ENCODE measurements around the gene ANKRD40CL. TPM values are rescaled to one million over a fixed set of nuclear protein-coding genes. Genes with fewer than 3 reads are reported as not detected.
"Not testable (repeated sequence)": the region's sequence is repeated elsewhere in the genome, so short reads cannot be mapped to it uniquely, and the experiment has no call there.

ANKRD40CL gene
- 1 to 10 TPM in 2 of 8 experiments, under 1 TPM in 6; 0.20 to 2.6 (median 0.63) TPM for total RNA-seq

- no peak for ATAC-seq (replicated peaks in 6 of 8)
Observed at GRCh38 chr17:50767446-50767845, at the start of gene ANKRD40CL. TSS of gene ANKRD40CL (minus strand) at chr17:50767518. CDS start at chr17:50766913, 605 bp downstream.

DNA sequence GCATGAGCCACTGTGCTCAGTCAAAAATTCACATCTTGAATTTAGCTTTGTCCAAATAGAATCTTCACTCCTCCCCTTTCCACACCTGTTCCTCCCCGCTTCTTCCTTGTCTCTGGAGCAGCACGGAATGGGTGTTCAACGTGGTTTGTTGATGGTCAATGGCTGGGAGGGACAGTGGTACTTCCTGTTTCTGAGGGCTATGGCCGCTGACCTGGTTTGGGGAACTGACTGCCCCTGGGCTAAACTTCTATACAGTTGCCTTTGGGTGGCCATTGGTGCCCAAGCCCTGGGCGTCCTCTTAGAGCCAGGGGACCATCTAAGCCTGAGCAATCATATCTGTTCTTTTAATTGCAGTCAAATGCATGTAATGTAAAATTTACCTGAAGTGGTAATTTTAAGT lies 49.0 kb upstream of the ANKRD40CL start:
- whole genome bisulfite sequencing, 10 experiments, result 0 to 92% (median 60%) methylated on average over 1 to 4 of the region's 5 CpGs; no CpG with 5 or more reads in 5 of the 10 experiments
- Histone ChIP-seq H3K4me1 (replicated peaks in 1 of 2) (no peaks in the 10 kb centered on the region), H3K4me3 (no peak overlapping the region), H3K27ac (no peak overlapping the region)
- no peak for ATAC-seq (replicated peaks in 6 of 8)
- in situ Hi-C loops (cut with MboI; ENCODE audit: low pct_unique_long_range_greater_than_20kb in 2 of 9, low sequenced_read_pairs in 9 of 9, unreplicated experiment in 9 of 9), result no loop called here

More at GRCh38 chr17:50767446-50767845, at the start of gene ANKRD40CL:
- in situ Hi-C loops (cut with MboI; ENCODE audit: low pct_unique_long_range_greater_than_20kb in 2 of 9, low sequenced_read_pairs in 9 of 9, unreplicated experiment in 9 of 9), result no loop called here
- peaks cover 30 to 33% of the 10 kb centered on the region in 2 donors for H3K4me1 ChIP-seq (replicated peaks in 1 of 2)
- H3K27ac ChIP-seq, result no peak within 1 kb of the TSS
- no peak within 1 kb of the TSS for H3K4me3 ChIP-seq
- WGBS, 10 experiments, result 39 to 82% (median 73%) methylated on average over 3 to 5 of the region's 9 CpGs; no CpG with 5 or more reads in 7 of the 10 experiments

DNA sequence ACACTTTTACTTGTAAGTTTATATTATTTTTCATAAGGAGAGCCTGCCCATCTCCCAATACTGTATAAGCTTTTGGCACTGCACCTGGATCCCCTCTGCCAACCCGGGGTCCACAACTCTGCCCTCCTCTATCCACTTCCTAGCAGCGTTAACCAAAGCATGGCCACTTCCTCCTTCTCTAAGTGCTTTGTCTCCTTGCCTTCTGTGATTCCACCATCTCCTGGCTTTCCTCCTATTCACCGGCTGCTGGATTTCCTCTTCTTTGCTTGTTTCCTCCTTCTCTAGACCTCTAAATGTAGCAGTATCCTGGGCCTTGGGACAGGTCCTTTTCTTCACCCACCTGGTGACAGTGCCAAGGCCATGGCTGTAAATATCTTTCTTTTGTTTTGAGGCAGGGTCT lies 48.1 kb upstream of the ANKRD40CL start:
- H3K4me1 ChIP-seq (replicated peaks in 1 of 2), result no peaks in the 10 kb centered on the region
- in situ Hi-C loops (cut with MboI; ENCODE audit: low pct_unique_long_range_greater_than_20kb in 2 of 9, low sequenced_read_pairs in 9 of 9, unreplicated experiment in 9 of 9), result no loop called here
- no peak overlapping the region for H3K27ac ChIP-seq
- 33 to 94% (median 79%) methylated on average over 1 to 3 of the region's 3 CpGs; no CpG with 5 or more reads in 1 of the 10 experiments for WGBS, 10 experiments
- H3K4me3 ChIP-seq, result no peak overlapping the region
- ATAC-seq (replicated peaks in 6 of 8), result no peak

DNA sequence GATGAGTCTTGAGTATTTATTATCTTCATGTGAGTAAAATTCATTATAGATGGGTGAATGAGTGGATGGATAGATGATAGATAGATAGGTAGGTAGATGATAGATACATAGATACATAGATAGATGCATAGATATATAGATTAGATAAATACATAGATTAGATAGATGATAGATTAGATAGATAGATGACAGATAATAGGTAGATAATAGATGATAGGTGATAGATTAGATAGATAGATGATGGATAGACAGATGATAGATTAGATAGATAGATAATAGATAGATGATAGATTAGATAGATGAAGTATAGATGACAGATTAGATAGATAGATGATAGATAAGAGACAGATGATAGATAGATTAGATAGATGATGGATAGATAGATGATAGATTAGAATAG lies 46.3 kb upstream of the ANKRD40CL start:
- Histone ChIP-seq H3K4me1 (replicated peaks in 1 of 2) (no peaks in the 10 kb centered on the region), H3K4me3 (no peak overlapping the region), H3K27ac (no peak overlapping the region)
- no peak for ATAC-seq (replicated peaks in 6 of 8)
- in situ Hi-C loops (cut with MboI; ENCODE audit: low pct_unique_long_range_greater_than_20kb in 2 of 9, low sequenced_read_pairs in 9 of 9, unreplicated experiment in 9 of 9), result no loop called here

- in situ Hi-C loops (cut with MboI; ENCODE audit: low pct_unique_long_range_greater_than_20kb in 2 of 9, low sequenced_read_pairs in 9 of 9, unreplicated experiment in 9 of 9), result no loop called here
- Histone ChIP-seq H3K4me1 (replicated peaks in 1 of 2) (no peaks in the 10 kb centered on the region), H3K4me3 (no peak overlapping the region), H3K27ac (no peak overlapping the region)
- WGBS, 10 experiments, result 19 to 80% (median 71%) methylated on average over 1 to 2 of the region's 3 CpGs; no CpG with 5 or more reads in 5 of the 10 experiments
- ATAC-seq (replicated peaks in 6 of 8), result no peak
Observed at GRCh38 chr17:50808888-50809287, 41.6 kb upstream of the ANKRD40CL start.

DNA sequence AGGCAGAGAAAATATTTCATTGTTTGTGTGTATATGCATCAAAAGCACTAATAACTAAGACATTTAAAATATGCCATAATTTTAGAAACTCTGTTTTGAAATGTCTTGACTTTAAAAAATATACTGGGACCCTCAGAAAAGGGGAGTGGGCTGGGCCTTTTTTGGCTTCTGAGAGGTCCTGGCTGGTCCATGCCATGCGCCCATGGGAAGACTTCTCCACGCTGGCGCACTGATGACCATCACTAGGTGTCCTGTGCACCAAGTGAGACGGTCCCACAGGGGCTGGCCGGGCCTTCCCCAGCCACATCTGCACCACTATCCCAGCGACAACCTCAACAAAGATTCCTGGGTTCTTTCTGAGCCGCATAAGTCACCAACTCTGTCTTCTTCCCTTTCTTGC lies 41.1 kb upstream of the ANKRD40CL start:
- WGBS, 10 experiments, result 0 to 100% (median 89%) methylated on average over 1 to 3 of the region's 7 CpGs; no CpG with 5 or more reads in 4 of the 10 experiments
- ATAC-seq (replicated peaks in 6 of 8), result no peak
- Histone ChIP-seq H3K4me3 (no peak overlapping the region), H3K4me1 (replicated peaks in 1 of 2) (no peaks in the 10 kb centered on the region), H3K27ac (no peak overlapping the region)
- in situ Hi-C loops (cut with MboI; ENCODE audit: low pct_unique_long_range_greater_than_20kb in 2 of 9, low sequenced_read_pairs in 9 of 9, unreplicated experiment in 9 of 9), result no loop called here

DNA sequence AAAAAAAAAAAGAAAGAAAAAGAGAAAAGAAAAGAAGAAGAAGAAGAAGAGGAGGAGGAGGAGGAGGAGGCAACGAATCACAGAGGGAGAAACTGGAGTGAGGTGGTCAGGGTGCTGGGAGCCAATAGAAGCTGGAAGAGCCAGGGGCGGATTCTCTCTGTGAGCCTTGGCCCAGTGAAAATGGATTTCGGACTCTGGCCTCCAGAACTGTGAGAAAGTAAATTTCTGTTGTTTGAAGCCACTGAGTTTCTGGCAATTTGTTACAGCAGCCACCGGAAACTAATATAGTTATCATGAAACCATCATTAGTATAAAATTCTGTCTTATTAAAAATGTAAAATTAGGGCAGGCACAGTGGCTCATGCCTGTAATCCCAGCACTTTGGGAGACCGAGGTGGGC lies 40.4 kb upstream of the ANKRD40CL start:
- Histone ChIP-seq H3K4me3 (no peak overlapping the region), H3K27ac (no peak overlapping the region), H3K4me1 (replicated peaks in 1 of 2) (no peaks in the 10 kb centered on the region)
- in situ Hi-C loops (cut with MboI; ENCODE audit: low pct_unique_long_range_greater_than_20kb in 2 of 9, low sequenced_read_pairs in 9 of 9, unreplicated experiment in 9 of 9), result no loop called here
- no peak for ATAC-seq (replicated peaks in 6 of 8)
- 44 to 100% (median 69%) methylated on average over 1 to 5 of the region's 5 CpGs; no CpG with 5 or more reads in 1 of the 10 experiments for WGBS, 10 experiments

- Histone ChIP-seq H3K27ac (no peak overlapping the region), H3K4me3 (no peak overlapping the region), H3K4me1 (replicated peaks in 1 of 2) (peaks cover 3 to 6% of the 10 kb centered on the region in 2 donors)
- in situ Hi-C loops (cut with MboI; ENCODE audit: low pct_unique_long_range_greater_than_20kb in 2 of 9, low sequenced_read_pairs in 9 of 9, unreplicated experiment in 9 of 9), result no loop called here
- 67 to 100% (median 82%) methylated on average over 1 to 2 of the region's 2 CpGs; no CpG with 5 or more reads in 6 of the 10 experiments for WGBS, 10 experiments
- no peak for ATAC-seq (replicated peaks in 6 of 8)
Observed at GRCh38 chr17:50807009-50807408, 39.7 kb upstream of the ANKRD40CL start.

DNA sequence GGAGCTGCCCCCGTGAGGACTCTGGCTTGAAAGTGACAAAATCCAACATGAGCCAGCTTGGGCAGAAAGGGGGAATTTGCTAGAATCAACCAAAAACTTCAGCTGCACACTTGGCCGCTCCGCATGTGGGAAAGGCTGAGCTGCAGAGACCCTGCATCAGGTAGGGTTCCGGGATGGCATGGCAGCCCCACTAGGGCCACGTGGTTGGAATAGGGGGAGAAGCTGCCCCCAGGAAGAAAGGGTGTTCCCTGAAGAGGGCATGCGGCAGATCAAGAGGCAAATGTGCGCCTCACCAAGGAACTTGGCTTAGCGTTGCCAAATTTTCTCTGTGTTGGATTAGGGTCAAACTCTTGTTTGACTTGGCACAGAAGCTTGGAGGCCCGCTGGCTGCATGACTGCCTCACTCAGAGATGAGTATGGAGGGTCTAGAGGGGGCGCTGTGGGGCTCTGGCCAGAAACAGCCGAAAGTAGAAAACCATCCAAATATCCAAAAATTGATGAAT lies 38.9 kb upstream of the ANKRD40CL start:
- Histone ChIP-seq H3K4me3 (no peak overlapping the region), H3K27ac (no peak overlapping the region), H3K4me1 (replicated peaks in 1 of 2) (peaks cover 4 to 11% of the 10 kb centered on the region in 2 donors)
- no peak for ATAC-seq (replicated peaks in 6 of 8)
- 49 to 100% (median 83%) methylated on average over 1 to 5 of the region's 11 CpGs; no CpG with 5 or more reads in 3 of the 10 experiments for WGBS, 10 experiments
- in situ Hi-C loops (cut with MboI; ENCODE audit: low pct_unique_long_range_greater_than_20kb in 2 of 9, low sequenced_read_pairs in 9 of 9, unreplicated experiment in 9 of 9), result no loop called here

- no peak for ATAC-seq (replicated peaks in 6 of 8)
- H3K4me3 ChIP-seq, result no peak overlapping the region
- peaks cover 4 to 11% of the 10 kb centered on the region in 2 donors for H3K4me1 ChIP-seq (replicated peaks in 1 of 2)
- in situ Hi-C loops (cut with MboI; ENCODE audit: low pct_unique_long_range_greater_than_20kb in 2 of 9, low sequenced_read_pairs in 9 of 9, unreplicated experiment in 9 of 9), result no loop called here
- 42 to 100% (median 85%) methylated on average over 1 to 5 of the region's 6 CpGs; no CpG with 5 or more reads in 6 of the 10 experiments for WGBS, 10 experiments
- H3K27ac ChIP-seq, result no peak overlapping the region
Observed at GRCh38 chr17:50805486-50805885, 38.2 kb upstream of the ANKRD40CL start.

GRCh38 chr17:50804749-50805475 lies 37.6 kb upstream of the ANKRD40CL start:
- H3K4me3 ChIP-seq; ATAC-seq (replicated peaks in 6 of 8); in situ Hi-C loops (cut with MboI; ENCODE audit: low pct_unique_long_range_greater_than_20kb in 2 of 9, low sequenced_read_pairs in 9 of 9, unreplicated experiment in 9 of 9); H3K27ac ChIP-seq: not testable (repeated sequence)
- peaks cover 4 to 11% of the 10 kb centered on the region in 2 donors for H3K4me1 ChIP-seq (replicated peaks in 1 of 2)
- WGBS, 10 experiments, result 67 to 100% (median 94%) methylated on average over 1 to 6 of the region's 13 CpGs

DNA sequence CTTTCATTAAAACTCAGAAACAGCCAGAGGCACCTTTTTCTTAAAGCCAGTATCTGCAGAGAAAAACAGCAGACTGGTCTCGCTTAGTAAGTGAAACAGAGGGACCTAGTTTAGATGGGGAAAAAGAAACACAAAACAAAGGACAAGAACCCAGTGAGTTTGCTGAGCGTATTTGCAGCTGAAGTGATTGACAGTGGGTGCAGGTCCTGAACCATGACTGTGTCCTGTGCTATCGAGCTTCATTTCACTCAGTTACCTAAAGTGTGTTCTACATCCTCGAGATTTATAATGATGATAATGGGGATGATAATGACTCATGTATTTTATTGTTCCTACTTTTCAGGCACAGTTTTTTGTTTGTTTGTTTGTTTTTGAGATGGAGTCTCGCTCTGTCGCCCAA lies 36.4 kb upstream of the ANKRD40CL start:
- in situ Hi-C loops (cut with MboI; ENCODE audit: low pct_unique_long_range_greater_than_20kb in 2 of 9, low sequenced_read_pairs in 9 of 9, unreplicated experiment in 9 of 9), result no loop called here
- no peak for ATAC-seq (replicated peaks in 6 of 8)

GRCh38 chr17:50802609-50803571 lies 35.6 kb upstream of the ANKRD40CL start:
- no peak for ATAC-seq (replicated peaks in 6 of 8)
- WGBS, 10 experiments, result 43 to 91% (median 74%) methylated on average over 2 to 7 of the region's 12 CpGs; no CpG with 5 or more reads in 1 of the 10 experiments
- H3K27ac ChIP-seq, result no peak overlapping the region
- in situ Hi-C loops (cut with MboI; ENCODE audit: low pct_unique_long_range_greater_than_20kb in 2 of 9, low sequenced_read_pairs in 9 of 9, unreplicated experiment in 9 of 9), result no loop called here
- H3K4me3 ChIP-seq, result no peak overlapping the region
- H3K4me1 ChIP-seq (replicated peaks in 1 of 2), result peaks cover 4 to 17% of the 10 kb centered on the region in 2 donors

More for the DNA sequence above, 36.4 kb upstream of the ANKRD40CL start:
- no peak overlapping the region for H3K4me3 ChIP-seq
- H3K4me1 ChIP-seq (replicated peaks in 1 of 2), result peaks cover 4 to 15% of the 10 kb centered on the region in 2 donors
- WGBS, 10 experiments, result 38 to 100% (median 77%) methylated on average over 1 to 6 of the region's 6 CpGs; no CpG with 5 or more reads in 1 of the 10 experiments
- H3K27ac ChIP-seq, result no peak overlapping the region

All from motor neuron (in vitro differentiated cells).